Measurements from ENCODE around the gene ACOX2.

ACOX2 gene

GRCh38 chr3:58575971-58576652, 39.1 kb upstream of the ACOX2 start:
- Histone ChIP-seq H3F3A (ENCODE audit: control insufficient read depth, insufficient read depth) (no peaks in the 10 kb centered on the region), H3K27ac (ENCODE audit: low read depth, low read length) (no peak overlapping the region), H3K27me3 (ENCODE audit: control insufficient read depth, low read length) (peaks cover 6% of the 10 kb centered on the region; the same call in 1 of the 2 replicates), H4K20me1 (ENCODE audit: control insufficient read depth, insufficient read depth, low read depth, low read length) (no peaks in the 10 kb centered on the region), H3K4me2 (ENCODE audit: low read length) (no peak overlapping the region), H3K79me2 (ENCODE audit: control insufficient read depth, low read length) (no peaks in the 10 kb centered on the region), H3K4me3 (ENCODE audit: low read length) (no peak overlapping the region), H3K9me2 (replicated peaks; ENCODE audit: control insufficient read depth, low read length) (no peaks in the 10 kb centered on the region), H3K9me3 (ENCODE audit: control insufficient read depth, insufficient read depth, low read length) (no peaks in the 10 kb centered on the region), H3K36me3 (ENCODE audit: control insufficient read depth, low read length) (no peaks in the 10 kb centered on the region), H3K4me1 (ENCODE audit: control insufficient read depth, low read length) (peaks cover 1% of the 10 kb centered on the region)
- TF ChIP-seq EZH2phosphoT487 (IDR thresholded peaks at IDR 0.05; ENCODE audit: borderline replicate concordance, low read length) (no peak), CTCF (IDR thresholded peaks at IDR 0.05; ENCODE audit: low read depth, low read length, poor library complexity, severe bottlenecking) (no peak)

DNA sequence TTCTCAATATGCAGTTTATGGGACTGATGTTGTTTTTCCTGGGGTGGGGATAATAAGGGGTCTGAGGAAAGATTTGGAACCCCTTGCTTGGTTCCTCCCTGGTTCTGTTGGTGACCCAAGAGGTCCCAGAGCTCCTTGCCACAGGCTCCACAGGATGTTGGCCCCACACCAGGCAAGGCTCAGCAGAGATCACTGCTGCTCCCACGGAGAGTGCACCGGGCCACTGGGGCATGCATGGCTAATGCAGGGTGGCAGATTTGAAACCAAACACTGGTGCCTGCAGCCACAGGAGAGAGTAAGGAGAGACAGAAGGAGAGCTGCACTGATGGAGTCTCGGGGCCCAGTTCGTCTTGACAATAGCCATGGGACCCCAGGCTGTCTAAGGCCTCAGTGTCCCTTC, 37.7 kb upstream of the ACOX2 start:
- Histone ChIP-seq H3K9me2 (replicated peaks; ENCODE audit: control insufficient read depth, low read length) (no peaks in the 10 kb centered on the region), H4K20me1 (ENCODE audit: control insufficient read depth, insufficient read depth, low read depth, low read length) (no peaks in the 10 kb centered on the region), H3K4me3 (ENCODE audit: low read length) (no peak overlapping the region), H3K9me3 (ENCODE audit: control insufficient read depth, insufficient read depth, low read length) (no peaks in the 10 kb centered on the region), H3K36me3 (ENCODE audit: control insufficient read depth, low read length) (no peaks in the 10 kb centered on the region), H3K4me1 (ENCODE audit: control insufficient read depth, low read length) (no peaks in the 10 kb centered on the region), H3K79me2 (ENCODE audit: control insufficient read depth, low read length) (no peaks in the 10 kb centered on the region), H3K27me3 (ENCODE audit: control insufficient read depth, low read length) (peaks cover 6% of the 10 kb centered on the region; the same call in 1 of the 2 replicates), H3K27ac (ENCODE audit: low read depth, low read length) (no peak overlapping the region), H3K4me2 (ENCODE audit: low read length) (no peak overlapping the region), H3F3A (ENCODE audit: control insufficient read depth, insufficient read depth) (no peaks in the 10 kb centered on the region)
- no peak for TF ChIP-seq CTCF (IDR thresholded peaks at IDR 0.05; ENCODE audit: low read depth, low read length, poor library complexity, severe bottlenecking)
- no peak for TF ChIP-seq EZH2phosphoT487 (IDR thresholded peaks at IDR 0.05; ENCODE audit: borderline replicate concordance, low read length)

GRCh38 chr3:58574106-58574505, 37.1 kb upstream of the ACOX2 start:
- Histone ChIP-seq H3K27ac (ENCODE audit: low read depth, low read length) (no peak overlapping the region), H3K4me3 (ENCODE audit: low read length) (no peak overlapping the region), H3K27me3 (ENCODE audit: control insufficient read depth, low read length) (peaks cover 6% of the 10 kb centered on the region; the same call in 1 of the 2 replicates), H3K79me2 (ENCODE audit: control insufficient read depth, low read length) (no peaks in the 10 kb centered on the region), H3K9me2 (replicated peaks; ENCODE audit: control insufficient read depth, low read length) (no peaks in the 10 kb centered on the region), H3F3A (ENCODE audit: control insufficient read depth, insufficient read depth) (no peaks in the 10 kb centered on the region), H3K4me1 (ENCODE audit: control insufficient read depth, low read length) (peaks cover under 1% of the 10 kb centered on the region; the same call in 1 of the 2 replicates), H4K20me1 (ENCODE audit: control insufficient read depth, insufficient read depth, low read depth, low read length) (no peaks in the 10 kb centered on the region), H3K36me3 (ENCODE audit: control insufficient read depth, low read length) (no peaks in the 10 kb centered on the region), H3K4me2 (ENCODE audit: low read length) (no peak overlapping the region), H3K9me3 (ENCODE audit: control insufficient read depth, insufficient read depth, low read length) (no peaks in the 10 kb centered on the region)
- TF ChIP-seq EZH2phosphoT487 (IDR thresholded peaks at IDR 0.05; ENCODE audit: borderline replicate concordance, low read length) (no peak), CTCF (IDR thresholded peaks at IDR 0.05; ENCODE audit: low read depth, low read length, poor library complexity, severe bottlenecking) (no peak)

All from DOHH2 (cell line).